Karpas-422 (cell line): ENCODE measurements around the gene CTTNBP2. TPM values are rescaled to one million over a fixed set of nuclear protein-coding genes. Genes with fewer than 3 reads are reported as not detected.

Experiments
- DNase-seq: peaks from one replicate; pipeline ENCODE4 v3.0.0-alpha.2; 2015
- H2AFZ ChIP-seq: fragments of 200-600 bp; sonication (generic); 2 replicates; pipeline ENCODE4 v1.6.1; 2014; ENCODE audit warnings: antibody characterized with exemption, low read length, mixed read lengths
- H3K27ac ChIP-seq: fragments of 200-600 bp; sonication (generic); 2 replicates; pipeline ENCODE4 v1.5.1; 2014; ENCODE audit warnings: mild to moderate bottlenecking, low read length, moderate library complexity
- H3K27me3 ChIP-seq: fragments of 200-600 bp; sonication (generic); 2 replicates; pipeline ENCODE4 v1.6.1; 2014; ENCODE audit warnings: low read length, mixed read lengths
- H3K36me3 ChIP-seq: fragments of 200-600 bp; sonication (generic); 2 replicates; pipeline ENCODE4 v1.6.1; 2014; ENCODE audit warnings: low read length, mixed read lengths; ENCODE audit not compliant: insufficient read depth
- H3K4me1 ChIP-seq: fragments of 200-600 bp; sonication (generic); 2 replicates; pipeline ENCODE4 v1.6.1; 2014; ENCODE audit warnings: mild to moderate bottlenecking, low read length, mixed read lengths
- H3K4me2 ChIP-seq: fragments of 200-600 bp; sonication (generic); 2 replicates; pipeline ENCODE4 v1.6.1; 2014; ENCODE audit warnings: low read length, low read depth, mild to moderate bottlenecking; ENCODE audit not compliant: poor library complexity, severe bottlenecking
- H3K4me3 ChIP-seq: fragments of 200-600 bp; sonication (generic); 2 replicates; pipeline ENCODE4 v1.5.1; 2014; ENCODE audit warnings: mild to moderate bottlenecking, antibody characterized with exemption, low read length, mixed read lengths
- H3K79me2 ChIP-seq: fragments of 200-600 bp; sonication (generic); 2 replicates; pipeline ENCODE4 v1.6.1; 2014; ENCODE audit warnings: mild to moderate bottlenecking, low read length, mixed read lengths
- H3K9ac ChIP-seq: fragments of 200-600 bp; sonication (generic); 2 replicates; pipeline ENCODE4 v1.6.0; 2014; ENCODE audit warnings: low read length
- H3K9me2 ChIP-seq: fragments of 200-600 bp; sonication (generic), shearing (Covaris generic); replicated peaks from 2 replicates; pipeline ENCODE4 v1.6.0; 2014; ENCODE audit warnings: mild to moderate bottlenecking, low read length, moderate library complexity; ENCODE audit not compliant: insufficient read depth
- H3K9me3 ChIP-seq: fragments of 300-700, 200-600 bp; sonication (generic); 2 replicates; pipeline ENCODE4 v1.6.1; 2014; ENCODE audit warnings: low read length, mixed read lengths
- H4K20me1 ChIP-seq: fragments of 200-600 bp; sonication (generic); 2 replicates; pipeline ENCODE4 v1.6.1; 2014; ENCODE audit warnings: mild to moderate bottlenecking, antibody characterized with exemption, low read length, low read depth; ENCODE audit not compliant: insufficient read depth
- total RNA-seq: library from RNA; depleted of rRNA; stranded (reverse); fragments of >200 nt; shearing (Covaris generic); gene quantifications from 2 replicates; pipeline ENCODE4 v1.2.3, GENCODE V29; 2014; ENCODE audit warnings: low replicate concordance

CTTNBP2 gene
- total RNA-seq, 1 experiment from 2014 or later, result not detected

DNA sequence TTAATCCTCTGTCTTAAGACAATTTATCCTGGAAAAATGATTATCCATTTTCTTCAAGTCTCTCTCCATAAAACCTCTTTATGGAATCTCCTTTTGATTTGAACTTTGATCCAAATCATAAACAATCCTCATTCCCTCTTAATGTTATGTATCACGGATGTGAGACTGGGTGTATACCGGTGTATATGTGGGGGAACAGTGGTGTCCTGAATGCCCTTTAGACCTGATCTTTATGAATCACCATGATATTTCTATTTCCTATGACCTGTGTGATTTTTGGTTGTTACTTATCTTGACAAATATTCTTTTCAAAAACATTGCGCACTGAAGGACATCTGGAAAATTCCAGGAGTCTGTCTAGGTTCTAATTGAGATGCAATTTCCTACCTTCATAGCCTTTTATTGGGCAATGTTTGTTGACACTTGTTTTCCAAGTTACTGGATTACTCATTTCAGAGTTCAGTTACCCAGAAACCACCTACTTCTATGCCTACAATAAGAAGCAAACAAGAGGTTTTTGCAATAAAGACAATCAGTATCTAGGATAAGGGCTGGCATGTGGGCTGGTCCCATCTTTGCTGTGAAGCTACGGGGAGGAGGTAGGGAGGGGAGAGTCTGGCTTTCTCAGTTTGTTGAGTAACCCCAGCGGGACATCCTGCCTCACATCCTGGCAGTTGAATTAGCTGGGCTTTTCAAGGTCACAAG, 190.4 kb downstream of the CTTNBP2 start:
- Histone ChIP-seq H3K36me3 (no peaks in the 10 kb centered on the region), H3K9me2 (no peaks in the 10 kb centered on the region), H3K4me2 (no peak overlapping the region), H2AFZ (no peak overlapping the region), H3K79me2 (no peaks in the 10 kb centered on the region), H4K20me1 (no peaks in the 10 kb centered on the region), H3K27ac (no peak overlapping the region), H3K4me1 (no peaks in the 10 kb centered on the region), H3K9ac (no peak overlapping the region), H3K27me3 (no peaks in the 10 kb centered on the region), H3K4me3 (no peak overlapping the region), H3K9me3 (no peaks in the 10 kb centered on the region)
- no peak for DNase-seq

DNA sequence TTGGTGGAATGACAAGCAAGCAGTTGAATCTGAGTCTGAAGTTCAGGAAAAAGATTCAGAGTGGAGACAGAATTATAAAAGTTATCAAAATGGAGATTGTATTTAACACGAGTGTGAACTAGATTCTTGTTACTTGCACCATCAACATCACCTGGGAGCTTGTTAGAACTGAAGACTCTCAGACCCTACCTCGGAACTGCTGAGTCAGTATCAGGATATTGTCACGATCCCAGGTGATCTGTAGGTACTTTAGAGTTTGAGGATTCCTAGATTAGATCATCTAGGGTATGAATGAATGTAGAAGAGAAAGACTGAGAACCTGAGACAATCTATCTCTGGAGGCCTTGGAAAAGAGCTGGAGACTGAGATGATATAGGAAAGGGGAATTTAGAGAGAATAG, 194.1 kb downstream of the CTTNBP2 start:
- H3K4me2 ChIP-seq, result no peak overlapping the region
- no peaks in the 10 kb centered on the region for H3K4me1 ChIP-seq
- H2AFZ ChIP-seq, result no peak overlapping the region
- H3K9me2 ChIP-seq, result no peaks in the 10 kb centered on the region
- H3K9me3 ChIP-seq, result no peaks in the 10 kb centered on the region
- H3K4me3 ChIP-seq, result no peak overlapping the region
- no peaks in the 10 kb centered on the region for H4K20me1 ChIP-seq
- H3K27ac ChIP-seq, result no peak overlapping the region
- no peaks in the 10 kb centered on the region for H3K36me3 ChIP-seq
- no peak for DNase-seq
- H3K27me3 ChIP-seq, result no peaks in the 10 kb centered on the region
- H3K9ac ChIP-seq, result no peak overlapping the region
- H3K79me2 ChIP-seq, result no peaks in the 10 kb centered on the region

DNA sequence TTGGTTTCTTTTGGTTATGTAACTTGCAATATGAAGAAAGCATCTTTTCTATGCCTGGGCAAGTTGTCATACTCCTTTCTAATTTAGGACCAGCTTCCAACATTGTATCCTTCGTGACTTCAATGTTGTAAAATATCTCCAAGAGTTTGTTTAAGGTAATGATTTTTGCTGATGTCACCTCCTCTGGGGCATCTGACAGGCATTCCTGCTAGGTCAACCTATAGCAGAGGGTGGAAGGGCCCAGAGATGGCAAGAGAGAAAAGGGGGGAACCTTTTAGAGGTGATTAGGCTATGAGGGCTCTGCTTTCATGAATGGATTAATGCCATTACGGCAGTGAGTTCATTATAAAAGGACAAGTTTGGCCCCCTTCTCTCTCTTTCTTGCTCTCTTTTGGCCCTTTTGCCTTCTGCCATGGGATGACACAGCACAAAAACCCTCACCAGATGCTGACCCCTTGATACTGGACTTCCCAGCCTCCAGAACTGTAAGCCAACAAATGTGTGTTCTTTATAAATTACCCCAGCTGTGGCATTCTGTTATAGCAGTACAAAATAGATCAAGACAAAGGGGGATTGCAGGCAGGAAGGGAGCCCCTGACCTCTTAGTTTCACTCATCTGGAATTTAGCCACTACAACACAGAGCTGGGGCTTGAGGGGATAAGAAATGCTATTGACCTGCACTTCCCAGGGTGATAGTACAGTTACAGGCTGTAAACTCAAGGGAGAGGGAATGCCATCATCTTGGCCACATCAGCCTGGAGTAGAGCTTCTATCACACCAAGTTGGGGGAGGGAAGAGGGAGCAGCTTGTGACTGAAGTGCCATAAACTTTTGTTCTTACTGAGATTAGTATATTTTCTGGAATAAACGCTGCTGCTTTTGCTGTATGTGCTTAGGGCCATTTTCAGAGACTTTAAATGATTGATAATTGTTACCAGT, 197.5 kb downstream of the CTTNBP2 start:
- Histone ChIP-seq H4K20me1 (no peaks in the 10 kb centered on the region), H3K9me2 (no peaks in the 10 kb centered on the region), H2AFZ (no peak overlapping the region), H3K27me3 (no peaks in the 10 kb centered on the region), H3K9ac (no peak overlapping the region), H3K36me3 (no peaks in the 10 kb centered on the region), H3K27ac (no peak overlapping the region), H3K79me2 (no peaks in the 10 kb centered on the region), H3K4me2 (no peak overlapping the region), H3K9me3 (no peaks in the 10 kb centered on the region), H3K4me3 (no peak overlapping the region), H3K4me1 (no peaks in the 10 kb centered on the region)
- DNase-seq, result no peak

DNA sequence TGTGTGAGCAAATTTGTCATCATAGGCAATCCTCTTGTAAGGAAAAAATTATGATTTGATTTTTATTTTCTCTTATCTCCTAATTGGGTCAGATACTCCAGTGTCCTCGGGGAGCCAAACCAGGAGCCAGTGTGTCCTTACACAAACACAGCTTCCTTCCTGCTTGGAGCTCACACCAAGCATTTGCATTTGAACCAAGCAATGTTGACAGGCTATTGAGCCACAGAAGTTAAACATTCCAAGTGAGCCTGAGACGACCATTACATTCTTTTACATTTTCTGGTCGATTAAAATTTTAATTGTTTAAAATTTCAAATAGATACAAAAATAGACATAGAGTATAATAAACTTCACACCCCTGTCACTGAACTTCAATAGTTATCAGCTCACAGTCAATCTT, 198.6 kb downstream of the CTTNBP2 start:
- H3K27ac ChIP-seq, result no peak overlapping the region
- no peak overlapping the region for H3K4me2 ChIP-seq
- H3K4me3 ChIP-seq, result no peak overlapping the region
- no peaks in the 10 kb centered on the region for H3K79me2 ChIP-seq
- no peak overlapping the region for H2AFZ ChIP-seq
- H3K9me3 ChIP-seq, result no peaks in the 10 kb centered on the region
- no peaks in the 10 kb centered on the region for H3K4me1 ChIP-seq
- no peak for DNase-seq
- H3K9me2 ChIP-seq, result no peaks in the 10 kb centered on the region
- no peaks in the 10 kb centered on the region for H4K20me1 ChIP-seq
- no peak overlapping the region for H3K9ac ChIP-seq
- no peaks in the 10 kb centered on the region for H3K36me3 ChIP-seq
- H3K27me3 ChIP-seq, result no peaks in the 10 kb centered on the region

DNA sequence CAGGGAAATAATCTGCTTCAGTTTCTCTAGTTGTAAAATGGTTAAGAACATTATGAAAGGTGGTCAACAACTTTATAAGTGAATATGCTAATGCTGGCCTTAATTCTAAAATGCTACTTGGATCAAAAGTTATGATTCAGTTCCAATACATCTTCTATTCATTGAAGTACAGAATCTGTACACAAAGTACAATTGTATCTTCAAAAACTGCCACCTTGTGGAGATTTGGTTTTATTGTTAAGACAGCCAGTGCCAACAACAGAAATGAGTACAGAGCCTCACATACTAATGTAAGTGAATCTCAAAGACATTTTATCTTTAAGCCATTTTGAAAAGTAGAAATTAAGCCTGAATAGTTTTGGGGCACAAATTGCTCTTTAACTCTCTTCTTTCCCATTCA, 199.4 kb downstream of the CTTNBP2 start:
- H3K4me3 ChIP-seq, result no peak overlapping the region
- peak; percentile 63 for DNase-seq
- no peaks in the 10 kb centered on the region for H4K20me1 ChIP-seq
- H3K9me3 ChIP-seq, result no peaks in the 10 kb centered on the region
- no peak overlapping the region for H2AFZ ChIP-seq
- no peak overlapping the region for H3K4me2 ChIP-seq
- H3K27me3 ChIP-seq, result no peaks in the 10 kb centered on the region
- H3K4me1 ChIP-seq, result no peaks in the 10 kb centered on the region
- H3K79me2 ChIP-seq, result no peaks in the 10 kb centered on the region
- H3K9me2 ChIP-seq, result no peaks in the 10 kb centered on the region
- H3K36me3 ChIP-seq, result no peaks in the 10 kb centered on the region
- no peak overlapping the region for H3K27ac ChIP-seq
- no peak overlapping the region for H3K9ac ChIP-seq

DNA sequence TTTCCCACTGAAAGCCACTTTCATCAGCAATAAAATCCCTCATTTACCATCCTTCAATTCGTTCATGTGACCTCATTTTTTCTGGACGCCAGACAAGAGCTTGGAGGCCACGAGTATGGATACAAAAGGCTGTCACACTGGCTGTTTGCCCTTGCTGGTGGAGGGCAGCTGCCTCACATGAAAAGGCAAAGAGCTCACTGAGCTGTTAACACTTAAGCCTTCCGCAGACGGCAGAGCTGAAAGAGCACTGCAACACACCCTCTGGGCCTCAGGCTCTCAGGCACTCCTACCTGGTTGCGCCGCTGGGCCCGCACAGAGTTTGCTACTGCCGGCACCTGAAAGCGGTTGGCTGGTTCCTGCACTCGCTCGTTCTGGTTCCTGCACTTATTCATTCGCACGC, 199.9 kb downstream of the CTTNBP2 start:
- Histone ChIP-seq H3K4me3 (no peak overlapping the region), H3K27ac (no peak overlapping the region), H3K79me2 (no peaks in the 10 kb centered on the region), H3K9ac (no peak overlapping the region), H3K36me3 (no peaks in the 10 kb centered on the region), H3K4me2 (no peak overlapping the region), H4K20me1 (no peaks in the 10 kb centered on the region), H3K9me3 (no peaks in the 10 kb centered on the region), H3K9me2 (no peaks in the 10 kb centered on the region), H3K4me1 (no peaks in the 10 kb centered on the region), H2AFZ (no peak overlapping the region), H3K27me3 (no peaks in the 10 kb centered on the region)
- no peak for DNase-seq

DNA sequence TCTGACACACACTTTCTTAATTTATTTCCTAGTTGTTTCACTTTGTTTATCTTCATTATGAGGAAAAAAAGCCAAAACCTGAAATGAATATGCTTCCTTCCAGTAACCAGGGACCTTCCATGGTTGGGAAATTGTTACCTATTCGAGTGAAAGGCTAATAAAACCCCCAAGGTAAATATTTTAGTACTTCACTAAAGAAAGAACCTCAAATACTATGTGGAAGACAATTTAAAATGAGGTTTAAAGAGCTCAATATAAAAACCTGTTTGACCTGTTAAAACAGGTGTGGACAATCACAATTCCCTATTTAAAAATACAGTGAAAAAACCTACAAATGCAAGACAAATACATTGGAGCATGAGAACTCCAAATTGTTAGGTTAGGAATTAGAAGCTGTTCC, 200.8 kb downstream of the CTTNBP2 start:
- H4K20me1 ChIP-seq, result no peaks in the 10 kb centered on the region
- H3K27me3 ChIP-seq, result no peaks in the 10 kb centered on the region
- H3K4me2 ChIP-seq, result no peak overlapping the region
- H3K36me3 ChIP-seq, result no peaks in the 10 kb centered on the region
- H3K9ac ChIP-seq, result no peak overlapping the region
- H3K9me2 ChIP-seq, result no peaks in the 10 kb centered on the region
- no peak overlapping the region for H3K4me3 ChIP-seq
- no peaks in the 10 kb centered on the region for H3K79me2 ChIP-seq
- no peaks in the 10 kb centered on the region for H3K9me3 ChIP-seq
- DNase-seq, result no peak
- no peak overlapping the region for H3K27ac ChIP-seq
- H3K4me1 ChIP-seq, result no peaks in the 10 kb centered on the region
- no peak overlapping the region for H2AFZ ChIP-seq

DNA sequence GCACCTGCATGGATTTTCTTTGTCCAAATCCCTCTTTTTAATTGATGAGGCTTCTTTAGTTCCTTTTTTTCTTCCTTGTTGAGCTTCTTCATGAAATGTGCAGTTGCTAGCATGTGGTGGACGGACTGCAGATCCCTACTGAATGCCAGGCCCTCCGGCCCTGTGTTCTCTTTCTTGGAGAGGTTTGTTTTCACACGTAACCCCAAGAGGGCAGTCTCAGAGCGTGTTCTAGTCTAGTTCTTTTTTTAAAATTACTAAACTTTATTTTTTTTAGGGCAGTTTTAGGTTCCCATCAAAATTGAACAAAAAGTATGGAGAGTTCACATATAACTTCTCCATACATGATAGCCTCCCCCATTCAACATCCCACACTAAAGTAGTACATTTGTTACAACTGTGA, 203.4 kb downstream of the CTTNBP2 start:
- Histone ChIP-seq H3K79me2 (no peaks in the 10 kb centered on the region), H4K20me1 (no peaks in the 10 kb centered on the region), H3K4me2 (no peak overlapping the region), H3K4me1 (no peaks in the 10 kb centered on the region), H3K27me3 (no peaks in the 10 kb centered on the region), H3K9me3 (no peaks in the 10 kb centered on the region), H3K4me3 (no peak overlapping the region), H3K9me2 (no peaks in the 10 kb centered on the region), H3K9ac (no peak overlapping the region), H2AFZ (no peak overlapping the region), H3K36me3 (no peaks in the 10 kb centered on the region), H3K27ac (no peak overlapping the region)
- no peak for DNase-seq
